Measurements from ENCODE around the gene PCYT1A.
"Not testable (repeated sequence)": the region's sequence is repeated elsewhere in the genome, so short reads cannot be mapped to it uniquely, and the experiment has no call there.

Gene PCYT1A

GRCh38 chr3:196287440-196288140 is at the start of gene PCYT1A:
Gene PCYT1A, minus strand, starts transcription at chr3:196287726. Its CDS starts 17,195 bp downstream, at chr3:196270531.
- DNase-seq, result peak; percentile 54 to 94 (median 83)

- DNase-seq, result no peak
Measured at GRCh38 chr3:196336319-196337145, 49.0 kb upstream of the PCYT1A start.

GRCh38 chr3:196335503-196335948 is 48.0 kb upstream of the PCYT1A start:
- no peak for DNase-seq

GRCh38 chr3:196334982-196335381 is 47.5 kb upstream of the PCYT1A start:
- no peak for DNase-seq

- no peak for DNase-seq
Measured at GRCh38 chr3:196332168-196332567, 44.6 kb upstream of the PCYT1A start.

- DNase-seq, result no peak
Measured at GRCh38 chr3:196327405-196327804, 39.9 kb upstream of the PCYT1A start.

- no peak for DNase-seq
Measured at GRCh38 chr3:196326936-196327335, 39.4 kb upstream of the PCYT1A start.

GRCh38 chr3:196323691-196324090 is 36.2 kb upstream of the PCYT1A start:
- DNase-seq, result no peak

- no peak for DNase-seq
Measured at GRCh38 chr3:196323016-196323415, 35.5 kb upstream of the PCYT1A start.

- DNase-seq, result peak in 2 of 51 donors; percentile 4 to 11
Measured at GRCh38 chr3:196321162-196321561, 33.6 kb upstream of the PCYT1A start.

- no peak for DNase-seq
Measured at GRCh38 chr3:196320137-196320536, 32.6 kb upstream of the PCYT1A start.

GRCh38 chr3:196317687-196318467 is 30.4 kb upstream of the PCYT1A start, which contains the start of gene DYNLT2B:
Gene DYNLT2B, minus strand, starts transcription at chr3:196318240. Its CDS starts 88 bp downstream, at chr3:196318152.
- DNase-seq, result peak; percentile 42 to 92 (median 81)

- not testable (repeated sequence) for DNase-seq
Measured at GRCh38 chr3:196316799-196317686, 29.5 kb upstream of the PCYT1A start.

- no peak for DNase-seq
Measured at GRCh38 chr3:196315821-196316220, 28.3 kb upstream of the PCYT1A start.

GRCh38 chr3:196314597-196314996 is 27.1 kb upstream of the PCYT1A start:
- no peak for DNase-seq

- not testable (repeated sequence) for DNase-seq
Measured at GRCh38 chr3:196314086-196314485, 26.6 kb upstream of the PCYT1A start.

- not testable (repeated sequence) for DNase-seq
Measured at GRCh38 chr3:196302960-196303359, 15.4 kb upstream of the PCYT1A start.

- DNase-seq, result not testable (repeated sequence)
Measured at GRCh38 chr3:196302551-196302950, 15.0 kb upstream of the PCYT1A start.

- DNase-seq, result peak in 1 of 51 donors; percentile 0
Measured at GRCh38 chr3:196298521-196298920, 11.0 kb upstream of the PCYT1A start.

GRCh38 chr3:196292286-196292923 is 4.9 kb upstream of the PCYT1A start:
- no peak for DNase-seq
